CD4-positive, alpha-beta T cell treated with Interleukin-1 beta for 1 hour (primary cell): ENCODE measurements around the gene C11orf52.
"Not testable (repeated sequence)": the region's sequence is repeated elsewhere in the genome, so short reads cannot be mapped to it uniquely, and the experiment has no call there.

ENCODE experiments used
- DNase-seq, 2 donors: peaks; one replicate each; pipeline ENCODE4 v3.0.0-alpha.2; 2020 to 2022

The C11orf52 gene

DNA sequence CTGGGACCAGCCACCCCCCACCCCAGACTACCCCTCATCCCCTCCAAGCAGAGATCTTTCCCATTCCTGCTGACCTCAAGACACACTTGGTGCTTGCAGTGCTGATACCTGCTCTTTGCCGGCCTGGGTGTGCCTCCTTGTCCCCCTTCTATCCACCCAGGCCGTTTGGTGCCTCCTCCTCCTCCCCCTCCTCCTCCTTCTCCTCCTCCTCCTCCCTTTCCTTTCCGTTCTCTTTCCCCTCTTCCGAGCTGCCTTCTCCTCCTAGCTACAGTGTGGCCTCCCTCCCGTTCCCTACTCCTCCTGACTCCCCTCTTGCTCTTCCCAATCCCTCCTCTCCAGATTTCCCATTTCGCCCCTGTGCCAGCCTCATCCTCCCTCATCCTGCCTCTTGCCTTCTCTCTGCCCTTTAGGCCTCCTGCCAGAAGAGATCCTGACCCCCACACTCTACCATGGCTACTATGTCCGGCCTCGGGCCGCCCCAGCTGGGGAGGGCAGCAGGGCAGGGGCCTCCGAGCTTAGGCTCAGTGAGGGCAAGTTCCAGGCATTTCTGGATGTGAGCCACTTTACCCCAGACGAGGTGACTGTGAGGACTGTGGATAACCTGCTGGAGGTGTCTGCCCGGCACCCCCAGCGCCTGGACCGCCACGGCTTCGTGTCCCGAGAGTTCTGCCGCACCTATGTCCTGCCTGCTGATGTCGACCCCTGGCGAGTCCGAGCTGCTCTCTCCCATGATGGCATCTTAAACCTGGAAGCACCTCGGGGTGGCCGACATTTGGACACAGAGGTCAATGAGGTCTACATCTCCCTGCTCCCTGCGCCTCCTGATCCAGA lies 5.5 kb upstream of the C11orf52 start:
- DNase-seq: no peak

DNA sequence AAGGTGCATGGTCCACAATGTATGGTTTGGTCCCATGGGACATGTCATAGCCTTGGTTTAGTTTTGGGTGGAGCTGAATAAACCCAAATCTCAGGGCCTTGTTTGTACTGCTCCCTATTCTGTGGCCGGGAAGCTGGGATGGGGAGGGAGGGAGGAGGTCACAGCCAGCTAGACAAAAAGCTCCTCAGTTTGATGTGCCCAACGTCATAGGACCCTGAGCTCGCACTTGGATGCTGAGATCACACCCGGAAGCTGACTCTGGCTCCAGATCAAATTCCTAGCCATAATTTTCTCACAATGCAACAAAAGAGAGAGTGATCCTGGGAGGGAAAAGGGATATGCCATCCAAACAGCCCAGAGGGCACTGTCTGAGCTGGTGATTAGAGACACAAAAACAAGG lies 4.7 kb upstream of the C11orf52 start:
- no peak for DNase-seq

DNA sequence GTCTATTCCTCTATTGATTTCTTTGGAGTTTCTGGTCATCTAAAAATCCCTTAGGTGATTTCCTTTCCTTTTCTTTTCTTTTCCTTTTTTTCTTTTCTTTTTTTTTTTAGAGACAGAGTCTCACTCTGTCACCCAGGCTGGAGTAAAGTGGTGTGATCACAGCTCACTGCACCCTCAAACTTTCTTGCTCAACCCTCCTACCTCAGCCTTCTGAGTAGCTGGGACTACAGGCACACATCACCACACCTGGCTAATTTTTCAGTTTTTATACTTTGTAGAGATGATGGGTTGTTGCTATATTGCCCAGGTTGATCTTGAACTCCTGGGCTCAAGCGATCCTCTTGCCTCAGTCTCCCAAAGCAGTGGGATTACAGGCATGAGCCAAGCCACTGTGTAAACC lies 1.9 kb upstream of the C11orf52 start:
- DNase-seq: no peak

DNA sequence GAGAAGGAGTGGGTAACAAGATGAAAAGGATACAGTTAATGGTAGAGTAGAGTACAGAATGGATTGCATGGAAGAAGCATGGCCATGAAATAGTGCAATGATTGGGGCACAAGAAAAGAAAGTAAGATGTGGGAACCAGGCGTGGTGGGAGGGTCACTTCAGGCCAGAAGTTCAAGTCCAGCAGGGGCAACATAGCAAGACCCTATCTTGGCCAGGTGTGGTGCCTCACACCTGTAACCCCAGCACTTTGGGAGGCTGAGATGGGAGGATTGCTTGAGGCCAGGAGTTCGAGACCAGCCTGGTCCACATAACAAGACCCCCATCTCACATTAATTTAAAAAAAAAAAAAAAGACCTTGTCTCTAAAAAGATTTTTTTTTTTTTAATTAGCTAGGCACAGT lies 1.4 kb upstream of the C11orf52 start:
- no peak for DNase-seq

DNA sequence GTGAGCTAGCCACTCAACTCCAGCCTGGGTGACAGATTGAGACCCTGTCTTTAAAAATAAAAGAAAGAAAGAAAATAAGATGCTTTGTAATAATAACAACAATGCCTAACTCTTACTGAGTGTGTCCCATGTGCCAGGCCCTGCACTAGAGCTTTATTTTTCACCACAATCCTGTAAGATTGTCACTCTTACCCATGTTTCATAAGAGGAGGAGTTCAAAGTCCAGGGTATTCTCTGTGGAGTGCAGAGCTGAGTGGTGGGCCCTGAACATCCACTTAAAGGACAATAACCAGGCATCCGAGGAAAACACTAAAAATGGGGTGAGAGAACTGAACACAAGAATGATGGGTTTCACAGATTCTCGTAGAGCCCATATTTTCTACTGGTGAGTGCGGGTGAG lies 925 bp upstream of the C11orf52 start:
- DNase-seq: no peak

DNA sequence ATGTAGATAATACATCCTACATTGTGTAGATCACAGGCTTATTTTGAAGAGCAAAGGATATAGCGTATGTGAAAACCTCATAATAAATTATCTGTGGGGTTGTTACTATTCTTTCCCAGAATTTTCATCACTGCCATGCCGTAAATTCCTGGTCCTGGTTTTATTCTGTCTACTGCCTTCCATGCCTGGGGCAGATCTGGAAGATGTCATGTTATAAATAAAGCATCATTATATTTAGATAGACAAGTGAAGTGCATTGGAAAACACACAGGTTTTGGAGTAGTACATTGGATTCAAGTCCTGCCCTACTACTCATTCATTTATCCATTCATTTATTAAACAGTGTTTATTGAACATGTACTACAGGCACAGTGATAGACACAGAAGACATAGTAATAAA lies 2.2 kb downstream of the C11orf52 start:
- DNase-seq: no peak

DNA sequence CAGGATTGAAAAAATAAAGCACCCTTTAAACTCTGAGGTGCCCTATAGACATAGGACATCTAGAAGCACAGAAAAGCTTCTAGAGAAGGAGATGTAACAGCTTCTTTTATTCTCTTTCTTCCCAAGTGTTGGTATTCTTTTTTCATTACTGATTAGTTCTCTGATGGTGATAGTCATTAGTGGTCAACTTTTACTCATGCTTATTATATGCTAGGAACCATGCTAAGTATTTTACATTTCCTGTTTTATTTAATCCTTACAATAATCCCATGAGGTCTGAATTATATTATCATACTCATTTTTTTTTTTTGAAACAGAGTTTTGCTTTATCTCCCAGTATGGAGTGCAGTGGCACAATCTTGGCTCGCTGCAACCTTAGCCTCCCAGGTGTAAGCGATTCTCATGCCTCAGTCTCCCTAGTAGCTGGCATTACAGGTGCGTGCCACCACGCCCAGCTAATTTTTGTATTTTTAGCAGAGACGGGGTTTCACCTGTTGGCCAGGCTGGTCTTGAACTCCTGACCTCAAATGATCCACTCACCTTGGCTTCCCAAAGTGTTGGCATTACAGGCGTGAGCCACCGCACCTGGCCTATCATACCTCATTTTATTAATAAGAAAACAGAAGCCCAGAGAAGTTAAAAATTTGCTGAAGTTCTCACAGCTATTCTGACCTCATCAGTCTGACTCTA lies 3.0 kb downstream of the C11orf52 start:
- no peak for DNase-seq

DNA sequence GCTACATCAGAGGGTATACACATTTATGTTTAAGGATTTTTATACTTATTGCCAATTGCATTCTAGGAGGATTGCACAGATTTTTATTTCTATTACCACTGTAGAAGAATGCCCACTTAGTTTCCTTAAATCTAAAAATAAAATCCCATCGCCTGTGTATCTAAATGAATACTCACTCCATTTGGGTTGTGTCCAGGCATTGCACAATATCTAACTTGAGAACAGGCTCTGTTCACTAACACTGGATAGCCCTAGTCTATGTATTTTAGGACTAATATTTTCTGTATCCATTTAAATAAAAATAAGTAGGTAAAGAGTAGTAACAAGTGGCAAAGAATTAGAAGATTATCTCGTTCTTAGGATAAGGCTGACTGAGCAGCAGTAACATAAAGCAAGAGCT lies 4.1 kb downstream of the C11orf52 start:
- no peak for DNase-seq

DNA sequence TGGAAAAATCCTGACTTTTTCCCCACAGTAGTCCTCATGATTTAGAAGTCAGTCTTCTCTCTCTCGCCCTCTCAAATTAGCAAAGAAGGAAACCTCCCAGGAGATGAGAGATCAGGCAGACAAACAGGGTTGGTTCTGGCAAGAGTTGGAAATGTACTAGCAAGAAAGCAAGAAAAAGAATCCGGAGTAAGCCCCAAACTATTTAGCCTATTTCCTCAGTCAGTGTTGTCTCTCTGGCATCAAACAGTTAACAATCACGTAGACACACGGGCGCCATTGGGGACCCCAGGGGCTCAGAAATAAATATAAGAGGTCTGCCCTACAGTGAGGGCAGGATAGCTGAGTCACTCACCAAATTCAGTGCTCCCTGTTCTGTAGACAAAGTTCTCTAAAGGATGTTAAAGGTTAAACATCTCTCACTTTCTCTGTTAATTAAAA lies 4.7 kb downstream of the C11orf52 start:
- DNase-seq: no peak

DNA sequence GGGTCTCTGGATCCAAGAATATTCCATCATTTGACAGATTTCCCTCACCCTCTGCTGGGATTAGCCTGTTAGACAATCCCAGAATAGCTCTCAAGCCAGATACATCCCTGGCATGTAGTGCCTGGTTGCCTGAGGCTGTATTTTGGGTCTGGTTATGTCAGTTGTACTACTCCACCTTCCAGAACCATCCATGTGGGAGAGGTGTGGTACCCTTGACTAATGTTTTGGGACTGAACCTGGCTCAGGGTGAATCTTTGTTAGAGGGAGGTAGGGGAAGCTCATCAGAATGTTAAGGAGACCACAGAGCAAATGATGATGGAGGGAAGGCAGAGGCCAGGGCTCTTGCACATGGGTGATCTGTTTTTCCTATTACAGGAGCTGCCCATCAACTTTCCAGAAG lies 5.2 kb downstream of the C11orf52 start:
- DNase-seq: no peak

DNA sequence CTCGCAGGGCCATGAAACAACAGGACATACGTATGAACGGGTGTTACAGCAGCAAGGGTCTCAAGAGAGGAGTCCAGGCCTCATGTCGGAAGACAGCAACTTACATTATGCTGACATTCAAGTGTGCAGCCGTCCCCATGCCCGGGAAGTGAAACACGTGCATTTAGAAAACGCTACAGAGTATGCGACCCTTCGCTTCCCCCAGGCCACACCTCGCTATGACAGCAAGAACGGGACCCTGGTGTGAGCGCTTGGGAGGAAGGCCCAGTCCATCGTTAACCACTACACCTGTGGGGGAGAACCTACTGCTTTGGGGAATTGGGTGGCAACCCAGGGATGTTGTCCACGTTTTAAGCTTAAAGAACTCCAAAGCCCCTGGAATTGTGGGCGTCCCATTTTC lies 7.2 kb downstream of the C11orf52 start:
- DNase-seq: no peak

DNA sequence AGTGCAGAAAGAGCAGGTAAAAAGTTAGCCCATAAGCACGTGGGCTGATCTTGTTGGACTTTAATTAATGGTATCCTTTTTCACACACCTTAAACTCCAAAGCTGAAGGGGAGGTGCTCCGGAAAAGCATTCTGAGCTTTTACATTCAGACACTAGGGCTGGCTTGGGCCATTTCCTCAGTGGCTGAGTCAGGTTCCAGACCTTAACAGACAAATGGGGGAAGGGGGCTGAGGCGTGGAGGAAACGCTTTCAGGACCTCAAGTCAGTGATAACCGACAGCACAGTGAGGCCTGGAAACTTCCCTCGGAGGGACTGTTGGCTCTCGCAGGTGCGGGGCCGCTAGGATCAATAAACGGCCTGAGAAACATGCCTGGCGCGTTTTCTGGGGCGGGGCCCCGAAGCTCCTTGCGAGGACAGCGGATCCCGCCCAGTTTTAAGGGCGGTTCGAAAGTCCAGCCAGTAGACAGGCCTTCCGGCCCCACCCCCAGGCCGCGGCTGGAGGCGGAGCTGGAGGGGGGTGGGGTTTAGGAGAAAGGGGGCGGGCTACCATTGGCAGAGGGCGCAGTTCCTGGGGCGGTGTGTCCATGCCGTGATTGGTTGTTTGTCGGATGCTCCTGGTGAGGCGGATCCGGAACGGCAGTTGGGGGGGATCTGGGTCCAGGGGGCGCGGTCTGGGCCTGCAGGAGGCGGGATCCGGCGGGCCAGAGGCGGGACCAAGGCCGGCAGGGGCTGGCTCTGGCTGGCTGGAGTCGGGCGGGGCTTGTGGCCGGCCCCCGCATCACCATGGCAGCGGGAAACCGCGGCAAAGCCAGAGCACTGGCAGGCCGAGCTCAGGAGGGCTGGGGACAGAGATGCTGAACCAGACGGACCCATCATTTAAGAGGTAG lies 8.0 kb downstream of the C11orf52 start:
- DNase-seq: peak; percentile 97 to 98

DNA sequence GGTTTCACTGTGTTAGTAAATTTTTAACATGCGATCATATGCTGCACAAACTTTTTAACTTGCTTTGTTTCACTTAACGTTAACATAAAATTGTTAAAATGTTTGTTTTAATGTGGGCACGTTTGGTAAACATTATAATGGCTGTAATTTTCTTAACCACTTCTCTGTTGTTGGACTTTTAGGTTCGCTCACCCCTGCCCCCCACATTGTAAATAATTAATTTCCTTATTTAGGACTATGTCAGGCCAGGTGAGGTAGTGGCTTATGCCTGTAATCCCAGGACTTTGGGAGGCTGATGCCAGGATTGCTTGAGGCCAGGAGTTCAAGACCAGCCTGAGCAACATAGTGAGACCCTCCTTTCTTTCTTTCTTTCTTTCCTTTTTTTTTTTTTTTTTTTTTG lies 11.8 kb downstream of the C11orf52 start:
- DNase-seq: no peak

DNA sequence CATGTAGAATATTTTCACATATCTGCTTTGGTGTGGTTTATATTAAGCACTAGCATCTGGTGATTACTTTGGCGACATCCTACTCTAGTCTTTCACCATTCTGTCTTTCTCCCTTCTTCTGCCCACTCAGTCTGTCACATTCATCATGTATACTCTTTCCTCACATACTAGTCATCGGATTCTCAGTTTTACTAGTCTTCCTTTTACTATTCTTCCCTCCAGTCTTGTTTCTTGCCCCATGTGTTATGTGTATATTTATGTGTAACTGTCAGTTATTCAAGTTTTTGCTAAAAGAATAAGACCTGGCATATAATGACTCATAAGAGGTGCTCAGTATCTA lies 13.9 kb downstream of the C11orf52 start:
- no peak for DNase-seq

DNA sequence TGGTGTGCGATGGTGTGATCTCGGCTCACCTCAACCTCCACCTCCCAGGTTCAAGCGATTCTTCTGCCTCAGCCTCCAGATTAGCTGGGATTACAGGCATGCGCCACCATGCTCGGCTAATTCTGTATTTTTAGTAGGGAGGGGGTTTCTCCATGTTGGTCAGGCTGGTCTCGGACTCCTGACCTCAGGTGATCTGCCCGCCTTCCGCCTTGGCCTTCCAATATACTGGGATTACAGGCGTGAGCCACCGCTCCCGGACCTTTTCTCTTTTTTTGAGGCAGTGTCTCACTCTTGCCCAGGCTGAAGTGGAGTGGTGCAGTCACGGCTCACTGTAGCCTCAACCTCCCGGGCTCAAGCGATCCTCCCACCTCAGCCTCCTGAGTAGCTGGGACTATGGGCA lies 14.5 kb downstream of the C11orf52 start:
- DNase-seq: not testable (repeated sequence)

DNA sequence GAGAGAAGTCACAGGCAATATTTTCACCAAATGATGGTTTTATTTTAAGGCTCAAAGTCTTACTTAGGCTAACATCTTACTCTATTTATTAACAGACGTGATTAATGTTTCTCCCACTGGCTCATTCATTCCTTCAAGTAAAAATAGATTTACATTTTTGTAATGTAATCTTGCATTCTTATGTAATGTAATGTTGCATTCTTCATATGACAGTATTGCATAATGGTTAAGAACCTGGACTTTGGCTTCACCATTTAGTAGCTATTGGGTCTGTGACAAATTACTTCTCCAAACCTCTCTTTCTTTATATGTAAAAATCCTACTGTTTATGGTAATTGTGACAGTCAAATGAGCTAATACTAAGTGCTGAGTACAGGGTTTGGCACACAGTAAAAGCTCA lies 15.2 kb downstream of the C11orf52 start:
- no peak for DNase-seq

DNA sequence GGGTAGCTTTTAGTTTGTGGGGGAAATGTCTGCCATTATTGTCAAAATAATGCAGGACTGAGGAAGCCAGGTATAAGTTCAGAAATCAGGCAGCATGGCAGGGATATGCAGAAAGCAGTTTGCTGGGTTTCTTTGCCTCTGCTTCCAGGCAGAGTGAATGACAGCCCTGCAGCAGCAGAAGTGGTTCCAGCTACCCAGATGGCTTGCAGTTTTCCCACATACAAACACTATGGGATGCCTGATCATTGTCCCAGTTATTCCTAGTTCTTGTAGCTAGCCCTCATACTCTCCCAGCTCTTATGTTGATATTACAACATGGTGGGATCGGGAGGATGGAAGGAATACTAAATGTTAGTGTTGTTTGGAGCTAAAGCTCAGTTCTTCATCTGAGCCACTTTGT lies 15.6 kb downstream of the C11orf52 start:
- DNase-seq: no peak

DNA sequence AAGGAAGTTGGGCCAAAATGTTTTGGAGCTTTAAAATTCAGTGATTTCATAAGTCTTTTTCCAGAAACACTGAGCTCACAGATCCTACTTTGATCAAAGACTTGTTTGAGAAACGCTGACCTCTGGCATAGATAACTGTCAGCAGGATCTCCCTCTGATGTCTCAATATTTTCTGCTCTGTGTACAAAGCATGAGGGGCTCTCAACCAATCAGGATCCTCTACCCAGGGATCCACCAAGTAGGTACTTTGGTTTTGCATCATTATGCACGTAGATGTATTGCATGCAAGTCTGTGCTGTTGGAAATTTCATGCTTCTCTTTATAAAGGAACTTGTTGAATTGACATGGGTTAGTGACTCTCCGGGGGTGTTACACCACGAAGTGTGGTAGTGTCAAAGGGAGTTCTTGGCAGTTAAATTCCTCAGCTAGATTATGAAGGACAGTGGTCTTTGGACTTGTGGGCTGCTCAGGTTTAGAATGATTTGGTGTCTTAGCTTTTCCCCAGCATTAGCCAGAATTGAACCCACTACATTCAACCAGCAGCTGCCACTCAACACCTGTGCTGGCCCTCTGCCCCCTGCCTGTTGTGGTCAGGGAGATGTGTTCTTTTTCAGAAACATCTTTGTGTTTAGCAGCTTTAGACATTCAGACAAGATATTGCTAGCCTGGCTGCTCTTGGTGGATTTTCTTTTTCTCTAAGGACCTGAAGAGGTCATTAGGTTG lies 16.8 kb downstream of the C11orf52 start:
- no peak for DNase-seq

DNA sequence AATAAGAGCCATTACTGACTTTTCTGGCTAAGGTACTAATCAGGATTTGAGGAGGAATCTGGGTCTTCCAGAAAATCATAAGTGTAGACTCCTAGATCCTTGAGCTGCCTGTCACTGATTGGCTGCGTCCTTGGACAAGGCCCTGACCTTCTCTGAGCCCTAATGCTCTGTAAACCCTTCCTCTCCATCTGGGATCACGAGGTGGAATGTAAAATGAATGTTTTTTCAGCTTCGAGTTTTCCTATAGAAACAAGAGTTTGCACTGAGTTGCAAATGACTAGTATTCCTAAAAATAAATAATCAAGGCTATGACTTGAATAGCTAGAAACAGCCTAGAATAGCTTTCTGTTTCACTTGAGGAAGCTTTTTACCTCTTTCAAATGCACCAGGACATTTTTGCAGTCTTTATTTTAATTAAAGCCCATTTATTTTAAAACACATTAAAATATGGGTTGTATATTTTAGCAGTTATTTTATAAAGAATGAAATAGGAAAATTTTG lies 17.4 kb downstream of the C11orf52 start:
- no peak for DNase-seq

DNA sequence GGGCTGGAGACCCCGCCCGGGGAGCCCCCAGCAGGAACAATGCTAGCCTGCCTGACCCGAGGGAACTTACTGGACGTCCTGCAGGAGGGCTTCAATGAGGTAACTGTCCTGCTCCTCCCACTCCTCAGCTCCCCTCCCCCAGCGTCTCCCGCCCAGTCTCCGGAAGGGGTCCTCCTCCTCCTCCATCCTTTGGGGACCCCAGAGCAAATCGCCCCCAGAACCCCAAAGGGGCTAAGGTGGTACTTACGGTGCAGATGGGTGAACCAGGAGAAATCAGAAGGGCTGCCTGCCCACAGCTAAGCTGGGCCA lies 18.7 kb downstream of the C11orf52 start:
- DNase-seq: no peak

DNA sequence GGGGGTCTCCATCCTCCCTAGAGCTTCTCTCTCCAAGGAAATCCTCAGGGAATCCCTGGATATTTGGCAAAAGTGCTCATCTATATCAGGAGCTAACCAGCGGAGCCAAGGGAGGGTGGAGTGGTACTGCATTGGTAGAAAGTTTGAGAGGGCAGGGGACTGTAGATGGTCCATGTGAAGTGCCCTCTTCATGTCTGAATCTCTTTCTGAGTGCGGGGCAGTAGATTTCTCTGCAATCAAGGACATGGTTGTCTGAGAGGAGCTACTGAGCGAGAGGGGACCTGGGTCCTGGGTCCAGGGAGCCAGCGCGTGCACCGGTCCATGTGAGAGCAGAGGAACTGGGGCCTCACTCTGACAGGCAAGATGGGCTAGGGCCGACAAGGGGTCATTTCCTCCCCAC lies 19.1 kb downstream of the C11orf52 start:
- DNase-seq: no peak

DNA sequence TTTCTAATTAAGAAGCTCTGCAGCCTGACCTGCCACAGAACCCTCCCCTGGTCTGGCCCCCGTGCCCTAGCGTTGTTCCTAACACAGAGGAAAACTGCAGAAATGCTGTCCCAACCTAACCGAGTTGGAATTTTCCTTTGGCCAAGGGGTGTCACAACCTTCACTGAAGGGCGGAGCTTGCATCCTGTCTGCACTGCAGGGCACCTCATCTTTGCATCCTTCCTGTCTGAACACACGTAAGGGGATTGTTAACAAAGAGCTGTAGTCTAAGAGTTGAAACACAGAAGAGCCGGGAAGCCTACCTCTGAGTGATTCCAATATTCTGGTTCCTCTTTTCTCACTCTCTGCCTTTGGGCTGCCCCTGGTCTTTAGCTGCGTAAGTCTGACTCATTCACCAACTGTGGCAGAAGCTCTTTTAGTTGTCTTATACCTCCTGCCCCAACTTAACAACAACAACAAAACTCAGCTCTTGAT lies 20.0 kb downstream of the C11orf52 start:
- peak; percentile 33 to 45 for DNase-seq
